Astrocyte of the spinal cord (primary cell): ENCODE measurements around the gene NKX6-1.

Source experiments
- DNase-seq: peaks from one replicate; pipeline ENCODE4 v3.0.0; 2011; ENCODE audit warnings: low read depth, low spot score
- H3K4me3 ChIP-seq: 2 replicates; pipeline ENCODE4 v1.5.1; 2011; ENCODE audit warnings: low read depth, mild to moderate bottlenecking, low read length, moderate library complexity
- in situ Hi-C: cut with HindIII; loops from 2 replicates; pipeline ENCODE4 v1.10.0; 2017; ENCODE audit warnings: low sequenced_read_pairs
- TF ChIP-seq, protein P1 (sequence below): IDR thresholded peaks from 2 replicates; pipeline ENCODE4 v1.5.1; 2012; ENCODE audit warnings: low read depth, mild to moderate bottlenecking, low read length, inconsistent platforms

Gene NKX6-1

DNA sequence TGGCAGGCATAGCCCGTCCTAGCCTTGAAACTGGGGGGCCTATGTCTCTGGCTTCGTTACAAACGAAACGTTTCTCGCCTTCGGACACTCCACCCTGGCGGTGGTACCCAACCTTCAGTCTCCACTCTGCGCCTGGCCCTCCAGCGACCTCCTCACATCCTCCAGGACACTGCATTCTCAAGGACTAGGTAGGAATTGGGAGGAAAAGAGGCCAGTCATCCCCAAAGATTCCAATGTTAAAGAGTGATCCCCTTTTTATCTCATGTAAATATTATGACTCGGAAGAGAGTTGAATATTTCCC, 2.1 kb upstream of the NKX6-1 start:
- no peak overlapping the region for H3K4me3 ChIP-seq
- in situ Hi-C loops: no loop called here
- TF ChIP-seq, protein P1, sequence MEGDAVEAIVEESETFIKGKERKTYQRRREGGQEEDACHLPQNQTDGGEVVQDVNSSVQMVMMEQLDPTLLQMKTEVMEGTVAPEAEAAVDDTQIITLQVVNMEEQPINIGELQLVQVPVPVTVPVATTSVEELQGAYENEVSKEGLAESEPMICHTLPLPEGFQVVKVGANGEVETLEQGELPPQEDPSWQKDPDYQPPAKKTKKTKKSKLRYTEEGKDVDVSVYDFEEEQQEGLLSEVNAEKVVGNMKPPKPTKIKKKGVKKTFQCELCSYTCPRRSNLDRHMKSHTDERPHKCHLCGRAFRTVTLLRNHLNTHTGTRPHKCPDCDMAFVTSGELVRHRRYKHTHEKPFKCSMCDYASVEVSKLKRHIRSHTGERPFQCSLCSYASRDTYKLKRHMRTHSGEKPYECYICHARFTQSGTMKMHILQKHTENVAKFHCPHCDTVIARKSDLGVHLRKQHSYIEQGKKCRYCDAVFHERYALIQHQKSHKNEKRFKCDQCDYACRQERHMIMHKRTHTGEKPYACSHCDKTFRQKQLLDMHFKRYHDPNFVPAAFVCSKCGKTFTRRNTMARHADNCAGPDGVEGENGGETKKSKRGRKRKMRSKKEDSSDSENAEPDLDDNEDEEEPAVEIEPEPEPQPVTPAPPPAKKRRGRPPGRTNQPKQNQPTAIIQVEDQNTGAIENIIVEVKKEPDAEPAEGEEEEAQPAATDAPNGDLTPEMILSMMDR: no peak
- no peak for DNase-seq

DNA sequence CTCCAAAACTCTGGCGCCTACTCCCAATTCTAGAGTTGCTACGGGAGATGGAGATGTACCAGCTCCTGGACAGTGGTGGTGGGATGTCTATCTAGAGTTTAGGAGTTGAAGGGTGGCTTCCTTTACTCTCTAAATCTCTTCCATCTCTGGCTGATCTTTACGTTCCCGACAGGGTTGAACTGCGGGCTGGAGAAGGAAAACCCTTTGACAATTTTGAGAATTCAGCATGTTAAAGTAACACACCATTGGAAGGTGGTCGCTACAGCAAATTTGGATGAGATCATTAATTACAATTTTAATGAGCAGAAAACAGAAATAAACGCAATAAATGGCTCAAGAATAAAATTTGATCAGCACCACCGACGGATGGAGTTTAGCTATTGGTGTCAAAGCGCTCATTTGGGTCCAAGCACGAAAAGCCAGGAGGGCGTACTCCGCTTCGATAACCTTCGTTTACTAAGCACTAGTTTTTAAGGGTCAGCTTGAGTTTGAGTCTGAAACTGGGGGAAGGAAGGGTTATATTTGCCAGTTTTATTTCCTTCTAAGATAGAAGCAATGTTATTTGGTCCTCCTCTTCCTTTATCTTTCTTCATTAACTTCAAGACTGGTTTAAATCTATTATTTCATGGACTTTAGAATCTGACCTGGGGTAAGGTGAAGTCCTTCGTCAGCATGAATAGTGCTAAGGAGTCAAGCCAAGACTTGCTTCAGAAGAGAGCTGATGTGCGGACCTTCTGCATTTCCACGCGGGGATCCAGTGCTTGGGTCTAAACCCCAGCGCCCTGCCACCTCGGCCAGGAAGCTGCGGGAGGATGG, 1.5 kb upstream of the NKX6-1 start:
- TF ChIP-seq, protein P1: no peak
- H3K4me3 ChIP-seq: no peak overlapping the region
- in situ Hi-C loops: no loop called here
- no peak for DNase-seq

DNA sequence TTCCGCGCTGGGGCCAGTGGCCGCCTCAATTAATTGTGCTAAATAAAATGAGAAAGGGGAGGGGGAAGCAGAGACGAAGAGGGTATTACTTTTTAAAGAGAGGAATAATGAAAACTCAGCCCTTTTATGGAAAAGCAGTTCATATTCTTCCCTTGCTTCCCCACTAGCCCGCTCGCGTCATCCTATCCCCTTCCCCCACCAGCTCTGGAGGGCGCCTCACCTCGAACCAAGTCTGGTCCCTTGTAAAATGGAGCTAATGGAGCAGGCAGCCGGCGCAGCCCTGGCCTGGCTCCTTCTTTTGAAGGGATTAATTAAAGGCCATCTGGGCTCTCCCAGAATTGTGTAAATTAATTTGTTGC, 511 bp upstream of the NKX6-1 start:
- TF ChIP-seq, protein P1: no peak
- H3K4me3 ChIP-seq: peak overlapping the region; percentile 36
- no peak for DNase-seq
- in situ Hi-C loops: no loop called here

DNA sequence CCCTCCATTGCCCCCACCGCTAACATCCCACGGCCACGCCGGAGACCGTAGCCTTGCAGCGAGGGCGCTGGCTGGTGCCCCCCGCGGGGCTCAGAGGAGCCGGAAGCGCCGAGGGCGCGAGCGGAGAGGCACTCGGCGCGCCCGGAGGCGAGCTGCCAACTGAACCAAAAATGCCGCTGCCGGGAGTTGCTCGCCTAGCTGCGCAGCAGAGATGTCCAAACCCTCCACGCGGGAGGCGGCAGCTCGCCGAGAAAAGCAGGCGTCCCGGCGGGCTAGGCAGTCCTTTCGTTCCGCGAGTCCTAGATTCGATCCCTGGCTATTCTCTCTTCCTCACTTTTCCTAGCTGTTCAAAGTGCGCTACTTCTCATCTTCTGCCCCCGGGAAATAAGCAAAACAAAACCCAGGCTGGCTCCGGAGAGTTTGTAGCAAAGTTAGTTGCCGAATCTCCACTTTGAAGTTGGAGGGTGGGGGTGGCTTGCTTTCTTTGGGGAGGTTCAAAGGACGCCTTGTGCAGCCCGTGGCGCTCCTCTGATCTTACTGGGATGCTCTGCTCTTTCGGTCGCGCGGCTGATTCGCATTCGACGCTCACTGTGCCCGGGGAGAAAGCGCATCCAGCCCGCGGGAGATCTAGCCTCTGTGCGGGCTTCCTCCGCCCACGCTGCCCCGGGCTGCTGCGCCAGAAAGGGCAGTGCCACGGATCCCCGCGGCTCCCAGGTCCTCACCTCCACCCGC, 723 bp downstream of the NKX6-1 start:
- DNase-seq: peak; percentile 43
- peak overlapping the region; percentile 61 for H3K4me3 ChIP-seq
- in situ Hi-C loops: no loop called here
- TF ChIP-seq, protein P1: no peak

DNA sequence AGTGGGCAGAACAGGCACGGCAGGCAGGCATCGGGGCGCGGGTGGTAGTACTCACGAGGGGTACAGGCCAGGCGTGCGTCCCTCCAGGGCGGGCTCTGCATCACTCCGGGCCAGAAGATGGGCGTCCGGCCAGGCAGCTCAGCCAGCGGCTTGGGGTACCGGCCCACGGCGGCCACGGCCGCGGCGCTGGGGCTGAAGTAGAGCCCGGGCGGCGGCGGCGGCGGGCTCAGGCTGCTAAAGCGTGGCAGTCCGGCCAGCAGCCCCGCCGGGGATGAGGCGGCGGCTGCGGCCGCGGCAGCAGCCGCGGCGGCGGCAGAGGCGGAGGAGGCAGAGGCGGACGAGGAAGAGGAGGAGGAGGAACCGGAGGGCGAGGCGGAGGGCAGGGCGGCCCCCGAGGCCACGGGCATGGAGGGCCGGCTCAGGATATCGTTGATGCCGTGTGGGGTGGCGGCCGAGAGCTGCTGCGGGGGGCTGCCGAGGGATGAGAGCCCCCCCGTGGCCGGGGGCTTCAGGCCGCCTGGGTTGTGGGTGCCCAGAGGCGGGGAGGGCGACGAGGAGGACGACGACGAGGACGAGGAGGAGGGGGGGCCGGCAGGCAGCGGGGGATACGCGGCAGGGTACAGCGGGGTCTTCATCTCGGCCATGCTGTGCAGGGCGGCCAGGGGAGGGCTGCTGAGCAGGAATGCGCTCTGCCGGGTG, 1.4 kb downstream of the NKX6-1 start:
- peak overlapping the region; percentile 61 for H3K4me3 ChIP-seq
- in situ Hi-C loops: no loop called here
- DNase-seq: no peak
- TF ChIP-seq, protein P1: no peak

DNA sequence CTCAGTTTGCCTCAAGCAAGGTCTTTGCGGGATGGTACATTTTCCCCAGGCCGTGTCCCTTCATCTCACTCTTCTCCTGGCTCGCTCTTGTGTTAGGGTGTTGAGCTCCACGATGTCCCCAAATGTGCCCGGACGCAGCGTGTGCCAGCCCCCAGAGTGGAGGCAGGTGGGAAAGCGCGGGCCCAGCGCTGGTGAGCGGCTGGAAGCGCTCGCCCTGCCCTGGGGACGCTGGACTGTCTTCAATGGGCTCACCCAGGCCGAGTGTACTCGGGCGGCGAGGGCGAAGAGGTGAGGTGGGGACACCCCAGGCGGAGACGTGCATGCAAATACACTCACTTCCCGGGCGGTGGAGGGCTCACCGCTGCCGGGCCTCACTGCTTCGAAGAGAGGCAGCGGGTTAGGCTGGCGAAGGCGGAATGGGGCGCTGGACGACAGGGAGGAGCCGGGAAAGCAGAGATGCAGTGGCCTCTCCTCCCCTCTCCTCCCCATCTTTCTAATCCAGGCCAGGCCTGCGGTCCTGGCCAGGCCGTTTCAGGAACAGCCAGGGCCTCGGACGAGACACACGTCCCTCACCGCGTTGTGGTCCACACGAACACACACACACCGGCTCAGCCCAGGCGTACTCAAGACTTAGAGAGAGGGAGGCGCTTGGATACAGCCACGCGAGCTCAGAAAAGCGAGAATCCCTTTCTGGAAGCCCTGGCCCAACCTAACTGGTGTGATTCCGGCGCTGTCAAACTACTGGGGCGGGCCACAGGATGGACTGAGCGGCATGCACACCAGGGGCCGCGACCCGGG, 2.2 kb downstream of the NKX6-1 start:
- DNase-seq: peak; percentile 55

More for the DNA sequence above, 2.2 kb downstream of the NKX6-1 start:
- TF ChIP-seq, protein P1: no peak
- H3K4me3 ChIP-seq: peak overlapping the region; percentile 61
- in situ Hi-C loops: no loop called here
